ENCODE results near the gene MTMR12.
"Not testable (repeated sequence)": the region's sequence is repeated elsewhere in the genome, so short reads cannot be mapped to it uniquely, and the experiment has no call there.

The MTMR12 gene

DNA sequence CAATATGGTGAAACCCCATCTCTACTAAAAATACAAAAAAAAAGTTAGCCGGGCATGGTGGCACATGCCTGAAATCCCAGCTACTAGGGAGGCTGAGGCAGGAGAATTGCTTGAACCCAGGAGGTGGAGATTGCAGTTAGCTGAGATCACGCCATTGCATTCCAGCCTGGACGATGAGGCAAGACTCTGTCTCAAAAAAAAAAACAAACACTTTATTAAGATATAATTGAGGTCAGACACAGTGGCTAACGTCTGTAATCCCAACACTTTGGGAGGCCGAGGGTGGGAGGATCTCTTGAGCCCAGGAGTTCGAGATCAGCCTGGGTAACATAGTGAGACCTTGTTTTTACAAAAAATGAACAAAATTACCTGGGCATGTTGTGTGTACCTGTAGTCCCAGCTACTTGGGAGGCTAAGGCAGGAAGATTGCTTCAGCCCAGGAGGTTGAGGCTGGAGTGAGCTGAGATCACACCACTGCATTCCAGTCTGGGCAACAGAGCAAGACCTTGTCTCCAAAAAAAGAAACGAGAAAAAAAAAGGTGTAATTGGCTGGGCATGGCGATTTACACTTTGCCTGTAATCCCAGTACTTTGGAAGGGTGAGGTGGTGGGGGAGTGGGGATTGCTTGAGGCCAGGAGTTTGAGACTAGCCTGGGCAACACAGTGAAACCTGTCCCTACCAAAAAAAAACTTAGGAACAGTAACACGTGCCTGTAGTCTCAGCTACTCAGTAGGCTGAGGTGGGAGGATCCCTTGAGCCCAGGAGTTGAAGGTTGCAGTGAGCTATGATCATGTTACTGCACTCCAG is 16.6 kb downstream of the MTMR12 start:
- not testable (repeated sequence) for DNase-seq

- DNase-seq, result no peak
Observed at GRCh38 chr5:32291591-32291990, 21.1 kb downstream of the MTMR12 start.

DNA sequence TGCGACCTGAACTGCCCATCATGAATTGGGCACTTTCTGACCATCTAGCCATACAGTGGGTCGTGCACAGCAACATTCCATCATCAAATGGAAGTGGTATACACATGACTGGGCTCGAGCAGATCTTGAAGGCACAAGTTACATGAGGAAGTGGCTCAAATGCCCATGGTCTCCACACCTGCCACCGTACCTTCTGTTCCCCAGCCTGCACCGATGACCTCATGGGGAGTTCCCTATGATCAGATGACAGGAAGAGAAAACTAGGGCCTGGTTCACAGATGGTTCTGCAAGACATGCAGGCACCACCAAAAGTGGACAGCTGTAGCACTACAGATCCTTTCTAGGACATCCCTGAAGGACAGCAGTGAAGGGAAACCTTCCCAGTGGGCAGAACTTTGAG is 21.8 kb downstream of the MTMR12 start:
- peak in 1 of 2 donors; percentile 59 for DNase-seq

- not testable (repeated sequence) for DNase-seq
Observed at GRCh38 chr5:32290501-32290900, 22.2 kb downstream of the MTMR12 start.

DNA sequence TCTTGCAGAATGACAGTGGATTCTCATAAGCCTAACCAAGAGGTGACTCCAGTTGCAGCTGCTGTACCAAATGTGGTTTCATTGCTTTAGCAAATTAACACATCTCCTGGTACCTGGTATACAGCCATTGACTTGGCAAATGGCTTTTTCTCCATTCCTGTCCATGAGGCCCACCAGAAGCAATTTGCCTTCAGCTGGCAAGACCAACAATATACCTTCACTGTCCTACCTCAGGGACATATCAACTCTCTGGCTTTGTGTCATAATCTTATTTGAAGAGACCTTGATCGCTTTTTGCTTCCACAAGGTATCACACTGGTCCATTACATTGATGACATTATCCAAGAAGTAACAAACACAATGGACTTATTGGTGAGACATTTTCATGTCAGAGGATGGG is 22.8 kb downstream of the MTMR12 start:
- DNase-seq, result not testable (repeated sequence)

DNA sequence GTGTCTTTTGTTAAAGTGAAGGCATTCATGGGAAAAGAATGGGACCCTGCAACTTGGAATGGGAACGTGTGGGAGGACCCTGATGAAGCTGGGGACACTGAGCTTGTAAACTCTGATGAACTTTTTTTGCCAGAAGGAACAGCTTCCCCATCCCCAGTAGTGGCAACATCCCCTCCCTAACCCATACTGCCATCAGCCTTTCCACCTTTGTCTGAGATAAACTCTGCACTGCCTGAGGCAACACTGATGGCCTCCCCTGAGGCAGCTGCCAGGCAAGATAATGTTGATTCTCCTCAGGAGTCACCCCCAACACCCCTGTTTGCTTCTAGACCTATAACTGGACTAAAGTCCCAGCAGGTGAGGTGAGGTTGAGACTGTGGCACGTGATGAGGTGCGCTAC is 24.6 kb downstream of the MTMR12 start:
- not testable (repeated sequence) for DNase-seq

- not testable (repeated sequence) for DNase-seq
Observed at GRCh38 chr5:32287525-32287924, 25.2 kb downstream of the MTMR12 start.

GRCh38 chr5:32285510-32286138 is 27.1 kb downstream of the MTMR12 start:
- no peak for DNase-seq

- DNase-seq, result no peak
Observed at GRCh38 chr5:32283539-32284377, 29.0 kb downstream of the MTMR12 start.

- no peak for DNase-seq
Observed at GRCh38 chr5:32283061-32283460, 29.7 kb downstream of the MTMR12 start.

GRCh38 chr5:32282633-32283032 is 30.1 kb downstream of the MTMR12 start:
- DNase-seq, result no peak

GRCh38 chr5:32281378-32282133 is 31.2 kb downstream of the MTMR12 start:
- not testable (repeated sequence) for DNase-seq

DNA sequence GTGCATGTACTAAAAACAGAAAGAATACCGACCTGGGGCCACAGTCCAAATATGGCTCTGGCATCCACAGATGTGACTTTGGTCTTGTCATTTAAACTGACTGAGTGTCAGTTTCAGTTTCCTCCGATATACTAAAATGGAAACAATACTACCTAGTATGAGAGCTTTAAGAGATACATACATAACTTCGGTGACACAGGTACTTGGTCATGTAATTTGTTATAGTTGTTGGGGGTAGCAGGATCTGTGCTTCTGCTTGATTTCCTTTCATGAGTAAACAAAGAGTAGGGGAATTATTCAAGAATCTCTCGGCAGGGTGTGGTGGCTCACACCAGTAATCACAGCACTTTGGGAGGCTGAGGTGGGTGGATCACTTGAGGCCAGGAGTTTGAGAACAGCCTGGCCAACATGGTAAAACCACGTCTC is 32.1 kb downstream of the MTMR12 start:
- peak in 1 of 2 donors; percentile 37 for DNase-seq

GRCh38 chr5:32279786-32280185 is 33.0 kb downstream of the MTMR12 start:
- no peak for DNase-seq

GRCh38 chr5:32279223-32279622 is 33.5 kb downstream of the MTMR12 start:
- no peak for DNase-seq

GRCh38 chr5:32278406-32278805 is 34.3 kb downstream of the MTMR12 start:
- peak; percentile 19 to 35 for DNase-seq

GRCh38 chr5:32277798-32278197 is 34.9 kb downstream of the MTMR12 start:
- DNase-seq, result no peak

DNA sequence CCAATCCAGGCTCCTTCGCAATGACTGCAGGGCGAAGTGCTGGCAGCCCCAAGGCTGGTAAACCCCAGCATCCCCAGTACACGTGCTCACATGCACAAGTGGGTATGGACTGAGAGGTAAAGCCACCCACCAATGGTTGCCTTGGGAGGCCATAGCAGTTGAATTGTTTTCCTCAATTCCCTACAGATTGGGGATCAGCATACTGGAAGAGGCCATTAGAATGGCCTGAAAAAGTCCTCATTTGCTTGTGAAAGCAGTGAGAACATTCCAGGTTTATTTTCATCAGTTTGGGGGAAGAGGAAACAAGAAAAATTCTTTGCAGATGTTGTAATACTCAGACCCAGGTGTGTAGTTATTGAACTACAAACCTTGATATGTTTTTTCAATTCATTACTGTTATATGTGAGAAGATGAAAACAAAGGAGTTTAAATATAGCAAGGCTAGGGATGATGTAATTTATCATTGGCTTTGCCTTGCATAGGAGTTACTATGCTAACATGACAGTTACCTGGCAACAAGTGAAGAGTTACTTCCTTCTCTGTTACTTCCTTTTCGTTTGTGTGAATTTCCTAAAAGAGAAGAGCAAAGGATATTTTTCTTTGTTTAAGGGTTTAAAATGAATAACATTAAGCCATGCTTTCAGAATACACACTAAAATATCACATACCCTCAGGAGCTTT is 36.4 kb downstream of the MTMR12 start:
- peak in 1 of 2 donors; percentile 59 for DNase-seq

DNA sequence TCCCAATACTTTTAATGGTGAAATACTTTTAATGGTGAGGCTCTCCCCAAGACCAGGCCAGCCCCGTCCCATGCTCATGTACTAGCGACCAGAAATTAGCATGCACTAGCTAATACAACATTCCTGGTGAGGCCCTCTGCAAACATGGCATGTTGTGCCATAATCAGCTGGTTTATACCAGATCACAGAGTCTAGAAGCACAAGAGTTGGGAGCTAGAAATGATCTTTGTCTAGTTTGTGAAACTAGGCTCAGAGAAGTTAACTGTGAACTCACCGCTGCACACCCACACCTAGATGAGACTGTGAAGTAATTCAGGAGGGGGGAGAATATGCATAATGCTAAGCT is 37.4 kb downstream of the MTMR12 start:
- no peak for DNase-seq

DNA sequence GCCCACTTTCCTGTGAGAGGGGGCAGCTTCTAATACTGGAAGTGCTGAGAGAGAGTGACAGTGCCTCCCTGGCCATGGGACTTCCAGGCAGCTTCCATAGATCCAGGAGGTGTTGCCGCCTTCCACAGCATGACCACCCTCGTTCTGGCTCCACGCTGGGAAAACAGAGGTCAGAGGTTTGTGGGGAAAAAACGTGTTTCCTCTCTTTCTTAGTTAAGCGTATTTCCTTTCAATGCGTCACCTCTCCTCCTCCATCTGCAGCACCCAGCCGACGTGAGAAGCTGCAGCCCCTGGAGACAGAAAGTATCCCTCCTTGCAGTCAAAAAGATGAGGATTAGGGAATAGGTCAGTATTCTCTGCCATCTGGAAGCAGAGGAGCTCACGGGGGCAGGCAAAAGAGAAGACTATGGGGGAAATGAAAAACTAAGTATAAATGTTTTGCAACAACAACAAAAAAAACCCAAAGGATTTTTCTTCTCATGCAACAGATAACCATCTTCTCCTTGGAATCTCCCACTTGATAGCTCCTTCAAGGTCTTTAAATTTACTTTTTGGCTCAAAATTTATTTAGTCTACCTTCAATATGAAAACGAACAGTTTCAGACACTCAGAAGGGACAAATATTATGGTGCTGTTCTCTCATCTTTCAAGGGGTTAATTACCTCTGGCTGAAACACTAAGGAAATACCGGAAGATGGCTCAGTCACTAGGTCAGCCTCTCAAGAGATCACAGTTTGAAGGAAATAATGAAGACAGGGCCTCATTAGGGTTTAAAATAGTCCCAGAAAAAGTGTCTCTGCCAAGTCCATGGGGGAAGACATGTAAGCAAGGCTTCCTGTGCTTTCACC is 38.0 kb downstream of the MTMR12 start:
- DNase-seq, result no peak

DNA sequence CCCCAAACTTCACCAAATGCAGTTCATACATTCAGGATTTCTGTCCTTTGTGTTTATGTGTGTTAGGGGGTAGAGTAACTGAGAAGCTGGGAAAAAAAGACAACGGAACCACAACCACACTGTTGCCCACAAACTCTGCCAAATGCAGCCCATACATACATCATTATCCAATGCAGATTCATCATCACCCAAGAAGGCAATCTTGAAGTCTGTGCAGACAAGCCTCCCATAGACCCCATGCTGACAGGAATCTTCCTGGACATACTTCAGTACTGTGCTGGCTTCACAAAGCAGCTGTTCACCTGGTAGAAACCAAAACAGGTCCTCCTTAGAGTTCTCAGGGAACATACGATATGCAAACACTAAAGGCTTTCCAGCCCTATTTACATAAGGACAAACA is 38.9 kb downstream of the MTMR12 start:
- no peak for DNase-seq

Measured in CD4-positive, alpha-beta T cell treated with Interleukin-4 for 1 hour (primary cell).